GM18867 (cell line): ENCODE results near the gene FHOD1.

Experiments used
- ATAC-seq: cut with Tn5 transposase; IDR thresholded peaks from one replicate; pipeline ENCODE4 v1.9.1; 2021; ENCODE audit warnings: mild to moderate bottlenecking, moderate library complexity; ENCODE audit not compliant: unreplicated experiment

FHOD1 gene

DNA sequence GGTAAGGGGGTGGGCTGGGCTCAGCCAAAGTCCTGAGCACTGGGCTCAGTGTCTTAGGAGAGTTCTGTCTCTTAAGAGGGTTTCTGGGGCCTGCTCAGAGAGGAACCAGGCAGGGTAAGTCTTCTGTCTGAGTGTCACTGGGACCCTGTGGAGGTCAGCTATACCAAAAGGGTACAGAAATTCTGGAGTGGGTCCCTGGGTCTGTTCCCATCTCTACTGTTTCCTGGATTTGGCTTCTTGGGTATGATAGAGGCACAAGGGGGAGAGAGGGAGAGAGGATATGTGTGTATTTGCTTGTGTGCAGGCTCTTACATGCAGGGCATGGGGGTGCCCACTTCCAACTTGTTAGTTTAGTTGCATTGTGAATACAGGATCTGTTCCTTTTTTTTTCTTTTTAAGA is 53.7 kb downstream of the FHOD1 start:
- ATAC-seq = no peak

DNA sequence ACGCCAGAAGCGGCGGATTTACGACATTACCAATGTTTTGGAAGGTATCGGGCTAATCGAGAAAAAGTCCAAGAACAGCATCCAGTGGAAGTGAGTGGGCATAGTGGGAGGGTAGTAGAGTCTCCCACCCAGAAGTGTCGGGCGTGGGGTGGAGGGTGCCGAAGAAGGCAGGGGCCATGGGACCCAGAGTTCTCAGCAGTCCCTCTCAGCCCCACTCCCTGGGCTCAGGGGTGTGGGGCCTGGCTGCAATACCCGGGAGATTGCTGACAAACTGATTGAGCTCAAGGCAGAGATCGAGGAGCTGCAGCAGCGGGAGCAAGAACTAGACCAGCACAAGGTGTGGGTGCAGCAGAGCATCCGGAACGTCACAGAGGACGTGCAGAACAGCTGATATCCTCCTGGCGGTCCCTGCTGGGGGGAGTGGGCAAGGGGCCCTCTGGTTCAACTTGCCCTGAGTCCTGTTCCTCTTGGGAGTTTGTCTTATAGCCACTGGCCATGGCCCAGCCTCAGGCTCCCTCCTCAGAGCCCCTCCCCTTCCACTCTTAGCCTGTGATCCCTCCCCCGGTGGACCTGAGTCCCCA is 54.4 kb downstream of the FHOD1 start:
- no peak for ATAC-seq

DNA sequence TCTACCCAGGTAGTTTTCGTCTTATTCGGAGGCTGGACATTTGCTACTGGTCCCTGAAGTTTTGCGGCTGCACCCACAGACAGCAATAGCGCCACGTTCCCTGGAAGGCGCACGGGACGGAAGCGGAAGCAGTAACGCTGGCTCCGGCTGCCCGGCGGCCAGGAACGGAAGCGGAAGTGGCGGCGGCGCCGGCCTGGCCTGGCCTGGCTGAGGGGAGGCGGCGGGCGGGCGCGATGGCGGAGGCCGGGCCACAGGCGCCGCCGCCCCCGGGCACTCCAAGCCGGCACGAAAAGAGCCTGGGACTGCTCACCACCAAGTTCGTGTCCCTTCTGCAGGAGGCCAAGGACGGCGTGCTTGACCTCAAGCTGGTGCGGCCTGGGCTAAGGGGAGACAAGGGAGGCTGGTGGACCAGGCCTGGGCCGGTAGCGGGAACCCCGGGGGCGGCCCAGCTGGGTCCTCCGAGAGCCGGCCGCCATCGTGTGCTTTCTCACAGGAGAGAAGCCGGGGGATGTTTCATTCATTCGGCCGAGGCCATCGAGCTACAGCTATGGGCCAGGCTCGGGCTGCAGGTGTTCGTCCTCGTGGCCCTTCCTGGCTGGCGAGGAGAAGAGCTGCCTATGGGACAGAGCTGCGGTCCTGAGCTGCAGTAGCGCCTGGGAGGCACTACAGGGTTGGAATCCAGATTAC is 55.1 kb downstream of the FHOD1 start, which contains the start of gene E2F4:
Gene E2F4, plus strand, starts transcription at position 161 of the 687 bp plus-strand sequence. Its CDS starts 73 bp downstream, at position 234.
- peak; percentile 89 for ATAC-seq

DNA sequence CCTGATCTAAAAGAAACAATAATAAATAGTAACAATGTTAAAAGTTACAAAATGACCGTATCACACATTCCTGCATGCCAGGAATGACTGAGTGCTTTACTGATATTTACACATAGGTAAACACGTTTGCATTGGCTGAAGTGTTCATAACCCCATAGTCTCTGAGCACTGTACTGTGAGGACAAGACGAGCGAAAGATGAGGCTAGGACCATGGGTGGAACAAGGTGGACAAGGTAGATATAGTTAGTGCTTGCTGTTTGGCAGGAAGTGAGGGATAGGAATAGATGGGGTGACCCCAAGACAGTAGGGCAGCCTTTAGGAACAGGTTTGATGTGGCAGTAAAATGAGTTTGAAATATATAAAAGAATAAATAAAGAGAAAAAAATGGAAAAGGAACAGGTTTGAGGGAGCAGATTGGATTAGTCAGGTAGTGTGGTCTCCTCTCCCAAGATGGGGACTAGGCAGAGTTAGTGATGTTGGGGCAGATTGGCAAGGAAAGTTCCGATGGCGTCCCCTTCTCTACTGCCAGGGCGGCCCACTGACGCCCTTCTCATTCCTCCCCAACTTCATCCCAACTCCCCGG is 55.8 kb downstream of the FHOD1 start:
- no peak for ATAC-seq

DNA sequence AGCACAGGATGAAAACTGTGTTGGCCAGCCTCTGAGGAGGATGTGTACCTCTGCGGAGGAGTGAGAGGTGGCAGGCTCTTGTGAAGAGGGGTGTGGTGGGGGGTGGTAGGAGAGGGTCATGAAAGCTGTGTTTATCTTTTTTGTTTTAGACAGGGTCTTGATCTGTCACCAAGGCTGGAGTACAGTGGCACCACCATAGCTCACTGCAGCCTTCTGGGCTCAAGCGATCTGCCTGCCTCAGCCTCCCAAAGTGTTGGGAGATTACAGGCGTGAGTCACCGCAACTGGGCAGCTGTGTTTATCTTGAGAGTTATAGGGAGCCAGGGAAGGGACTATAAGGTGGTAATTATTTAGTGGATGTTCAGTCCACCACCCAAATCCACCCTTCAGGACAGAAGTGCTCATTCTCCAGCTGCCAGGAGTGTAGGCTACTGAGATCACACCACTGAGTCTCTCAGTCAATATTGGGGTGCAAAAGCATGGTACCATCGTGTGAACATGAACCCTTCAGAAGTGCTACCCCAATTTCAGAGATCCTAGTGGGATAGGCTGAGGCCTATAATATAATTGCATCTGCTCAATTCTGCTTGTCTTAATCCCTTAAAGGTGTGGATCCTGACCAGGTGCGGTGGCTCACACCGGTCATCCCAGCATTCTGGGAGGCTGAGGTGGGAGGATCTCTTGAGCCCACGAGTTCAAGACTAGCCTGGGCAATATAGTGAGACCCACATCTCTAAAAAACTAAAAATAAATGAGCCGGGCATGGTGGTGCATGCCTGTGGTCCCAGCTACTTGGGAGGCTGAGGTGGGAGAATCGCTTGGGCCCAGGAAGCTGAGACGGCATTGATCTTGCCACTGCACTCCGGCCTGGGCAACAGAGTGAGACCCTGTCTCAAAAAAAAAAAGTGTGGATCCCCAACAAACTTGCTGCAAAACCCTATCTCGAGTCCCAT is 56.6 kb downstream of the FHOD1 start:
- no peak for ATAC-seq

DNA sequence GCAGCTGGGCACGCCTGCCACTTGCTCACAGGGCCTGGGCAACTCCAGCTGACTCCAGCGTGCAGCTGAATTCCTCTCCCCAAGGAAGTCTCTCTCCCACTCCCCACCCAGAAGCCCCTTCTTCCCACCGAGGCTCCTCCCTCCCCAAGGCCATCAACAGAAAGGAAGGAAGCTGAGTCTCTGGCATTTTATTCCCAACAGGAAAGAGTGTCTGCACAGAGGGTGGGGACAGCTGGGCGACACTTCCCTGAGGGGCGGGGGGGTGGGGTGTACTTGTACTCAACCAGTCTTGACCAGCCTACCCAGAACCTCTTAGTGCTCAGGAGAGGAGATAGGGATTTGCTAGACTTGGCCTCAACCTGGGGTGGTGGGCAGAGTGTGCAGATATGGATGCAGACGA is 57.2 kb downstream of the FHOD1 start, which contains the start of gene EXOC3L1:
Gene EXOC3L1, minus strand, starts transcription at position 96 of the 400 bp plus-strand sequence. CDS start 460 bp downstream, outside the sequence.
- ATAC-seq = no peak

DNA sequence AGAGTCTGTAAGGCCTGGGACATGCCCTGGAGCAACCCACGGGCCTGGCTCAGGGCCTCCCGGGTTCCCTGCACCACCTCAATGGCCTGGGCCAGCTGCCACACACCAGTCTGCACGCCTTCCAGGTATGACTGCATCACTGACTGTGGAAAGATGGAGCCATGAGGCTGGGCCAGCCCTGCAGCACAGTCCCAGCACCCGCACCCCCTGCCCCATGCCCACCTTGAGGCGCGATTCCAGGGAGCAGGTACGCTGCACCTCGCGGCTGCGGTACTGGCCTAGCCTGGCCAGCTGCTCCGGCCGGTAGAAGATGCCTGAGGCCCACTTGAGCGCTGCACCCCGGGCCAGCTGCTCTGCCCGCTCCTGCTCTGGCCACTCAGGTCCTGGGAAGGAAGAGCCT is 58.5 kb downstream of the FHOD1 start:
- no peak for ATAC-seq

DNA sequence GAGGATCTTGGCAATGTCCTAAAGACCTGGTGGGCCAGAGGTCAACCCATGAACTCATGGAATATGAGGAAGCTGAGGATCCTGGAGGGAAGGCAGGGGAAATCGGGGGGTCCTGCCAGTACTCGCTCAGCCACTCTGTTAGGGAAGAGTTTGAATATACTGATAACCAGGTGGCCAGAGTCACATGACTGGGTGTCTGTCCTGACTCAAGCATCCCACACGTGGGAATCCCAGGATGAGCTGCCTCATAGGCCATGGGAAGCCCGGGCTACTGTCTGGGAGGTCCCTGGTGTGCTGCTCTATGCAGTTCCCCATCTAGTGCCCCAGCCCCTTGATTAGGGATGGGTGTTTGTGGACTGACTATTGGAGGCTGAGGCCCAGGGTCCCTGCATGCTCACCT is 59.0 kb downstream of the FHOD1 start:
- ATAC-seq = no peak

DNA sequence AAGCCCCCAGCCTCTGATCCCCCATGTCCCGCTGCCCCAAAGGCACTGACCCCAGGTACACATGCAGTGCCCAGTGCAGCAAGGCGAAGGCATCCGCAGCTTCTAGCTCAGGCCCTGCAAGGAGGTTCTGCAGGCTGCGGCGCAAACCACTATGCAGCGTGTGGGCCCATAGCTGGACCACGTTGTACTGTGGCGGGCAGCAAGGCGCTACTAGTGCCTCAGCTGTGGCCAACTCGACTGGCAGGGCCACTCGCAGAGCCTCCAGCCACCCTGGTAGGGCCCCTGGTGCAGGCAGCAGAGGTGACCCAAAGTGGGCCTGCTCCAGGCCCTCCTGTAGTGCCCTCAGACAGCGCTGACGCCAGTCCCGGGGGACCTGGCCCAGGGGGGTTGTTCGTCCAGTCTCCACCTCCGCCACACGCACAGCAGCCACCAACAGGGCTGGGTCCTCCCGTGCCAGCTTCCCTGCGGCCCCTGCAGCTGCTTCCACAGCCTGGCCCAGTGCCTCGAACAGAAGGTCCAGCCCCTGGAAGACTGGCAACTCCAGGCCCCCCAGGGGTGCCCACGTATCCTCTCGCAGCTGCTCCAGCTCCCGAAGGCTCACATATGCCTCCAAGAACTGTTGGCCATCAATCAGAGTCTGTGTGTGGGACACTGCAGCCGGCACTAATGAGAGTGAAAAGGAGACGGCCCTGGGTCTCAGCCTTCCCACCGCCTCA is 59.9 kb downstream of the FHOD1 start:
- ATAC-seq = no peak

DNA sequence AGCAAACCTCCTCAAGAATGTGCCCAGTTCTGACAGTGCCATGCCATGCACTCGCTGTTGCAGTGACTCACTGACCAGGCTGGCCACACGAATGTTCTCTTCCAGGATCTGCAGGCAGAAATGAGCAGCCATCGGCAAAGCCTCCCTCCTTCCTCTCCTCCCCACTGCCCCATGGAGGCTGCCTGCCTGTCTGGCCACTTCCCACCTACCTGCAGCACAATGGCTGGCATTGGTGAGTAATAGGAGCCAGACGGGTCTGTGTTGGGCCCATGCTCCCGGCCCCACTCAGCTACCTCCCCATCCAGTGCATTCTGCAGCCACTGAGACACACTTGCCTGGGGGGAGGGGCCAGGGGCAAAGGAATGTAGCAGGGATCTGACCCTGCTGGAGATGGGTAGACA is 60.7 kb downstream of the FHOD1 start:
- ATAC-seq = no peak

DNA sequence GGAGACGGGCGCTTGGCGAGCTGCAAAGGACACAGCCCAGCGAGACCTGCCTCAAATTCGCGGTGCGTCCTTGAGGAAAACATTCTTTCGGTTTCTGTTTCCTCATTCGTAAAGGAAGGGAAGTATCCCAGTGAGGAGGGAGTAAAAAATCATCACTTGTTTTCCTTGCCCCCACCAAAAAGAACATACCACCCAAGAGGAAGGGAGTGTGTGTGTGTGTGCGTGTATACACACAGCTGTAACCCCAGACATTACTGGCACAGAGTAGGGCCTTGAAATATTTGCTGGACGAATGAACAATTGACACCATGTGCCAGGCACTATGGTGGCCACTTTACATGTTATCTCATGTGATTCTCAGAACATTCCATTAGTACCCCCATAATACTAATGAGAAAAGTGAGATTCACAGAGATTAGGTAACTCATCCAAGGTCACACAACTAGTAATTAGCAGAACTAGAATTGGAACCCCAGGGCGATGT is 61.6 kb downstream of the FHOD1 start:
- no peak for ATAC-seq

DNA sequence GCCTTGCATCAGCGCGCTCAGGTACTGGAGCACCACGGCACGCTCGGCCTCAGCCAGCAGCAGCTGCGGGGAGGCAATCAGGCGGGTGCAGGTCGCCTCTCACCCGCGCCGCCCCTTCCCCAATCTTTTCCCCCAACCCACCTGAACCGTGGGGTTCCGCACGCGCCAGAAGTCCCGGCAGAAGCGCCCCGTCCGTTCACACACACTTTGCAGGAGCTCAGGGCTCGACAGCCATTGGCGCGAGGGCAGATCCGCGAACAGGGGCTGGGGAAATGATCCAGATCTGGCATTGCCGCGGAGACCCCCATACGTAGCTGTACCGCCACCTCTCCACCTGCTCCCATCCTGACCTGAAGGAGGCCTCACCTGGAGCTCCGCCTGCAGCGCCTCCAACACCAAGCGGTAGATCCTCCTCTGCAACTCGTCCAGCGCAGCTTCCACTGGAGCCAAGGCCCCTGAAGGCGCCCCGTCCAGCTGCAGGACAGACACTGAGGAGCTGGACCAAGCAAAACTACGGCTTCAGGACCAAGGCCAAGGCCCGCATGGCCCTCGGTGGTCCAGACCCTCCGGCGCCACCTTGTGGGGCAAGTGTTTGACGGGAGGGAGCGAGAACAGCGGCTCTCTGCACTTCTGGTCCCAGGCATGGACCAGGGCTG is 62.2 kb downstream of the FHOD1 start:
- peak; percentile 21 for ATAC-seq

DNA sequence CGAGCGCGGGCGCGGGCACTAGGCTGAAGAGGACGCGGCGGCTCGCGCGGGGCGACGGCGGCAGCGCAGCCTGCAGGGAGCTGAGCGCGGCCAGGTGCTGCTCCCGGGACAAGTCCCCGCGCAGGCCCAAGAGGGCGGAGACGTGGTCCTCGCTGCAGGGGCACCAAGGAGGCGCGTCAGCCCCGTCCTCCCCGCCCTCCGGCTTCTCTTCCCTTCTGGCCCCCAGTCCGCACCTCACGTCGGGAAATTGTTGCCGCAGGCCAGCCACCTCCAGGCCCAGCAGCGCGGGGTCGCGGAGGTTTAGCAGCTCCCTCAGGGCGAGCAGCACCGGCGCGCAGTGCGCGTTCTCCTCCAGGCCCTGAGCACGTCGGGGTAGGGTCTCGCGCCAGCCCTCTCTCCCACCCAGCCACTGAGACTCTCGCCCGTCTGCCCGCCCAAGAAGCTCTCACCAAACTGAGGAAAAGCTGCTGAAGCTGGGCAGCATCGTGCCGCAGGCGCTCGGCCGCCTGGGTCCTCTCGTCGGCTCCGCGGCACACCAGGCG is 62.8 kb downstream of the FHOD1 start:
- ATAC-seq = peak; percentile 4

DNA sequence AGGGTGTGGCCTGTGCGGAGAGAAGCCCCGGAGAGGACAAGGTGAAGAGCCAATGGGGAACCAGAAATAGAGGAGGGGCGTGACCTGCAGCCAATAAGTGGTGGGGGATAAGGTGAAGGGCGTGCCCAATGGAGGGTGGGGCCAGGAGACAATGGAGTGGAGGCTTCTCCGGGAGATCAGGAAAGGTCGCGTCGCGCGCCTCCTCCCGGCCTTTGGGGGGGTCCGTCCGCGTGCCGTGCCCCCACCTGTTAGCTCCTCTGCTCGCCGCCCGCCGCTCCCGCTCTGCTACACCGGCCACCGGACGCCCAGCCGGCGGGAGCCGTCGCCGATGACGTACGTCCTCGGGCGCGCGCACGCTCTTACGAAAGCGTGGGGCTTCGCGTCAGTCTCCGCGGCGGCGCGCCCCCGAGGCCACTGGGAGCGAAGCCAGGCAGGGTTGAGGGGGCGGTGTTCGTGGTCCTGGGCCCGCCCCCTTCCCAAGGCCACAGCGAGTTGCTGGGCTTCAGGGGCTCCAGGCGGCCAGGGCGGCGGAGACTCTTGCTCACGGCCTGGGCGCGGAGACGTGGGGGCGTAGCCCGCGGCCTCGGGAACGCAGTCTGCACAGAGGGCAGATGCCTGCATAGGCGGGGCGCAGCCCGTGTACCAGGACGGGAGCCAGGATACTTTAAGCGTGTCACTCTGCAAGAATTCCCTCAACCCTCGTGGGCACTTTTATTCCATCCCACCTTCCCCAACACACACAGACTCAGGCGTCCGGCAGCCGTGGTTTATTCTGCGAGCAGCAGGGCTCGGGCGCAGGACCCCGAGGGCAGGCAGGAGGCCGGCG is 63.4 kb downstream of the FHOD1 start, which contains the start of gene MATCAP1:
Gene MATCAP1, minus strand, starts transcription at position 337 of the 826 bp plus-strand sequence. CDS start 3,353 bp downstream, outside the sequence.
- peak; percentile 89 for ATAC-seq

DNA sequence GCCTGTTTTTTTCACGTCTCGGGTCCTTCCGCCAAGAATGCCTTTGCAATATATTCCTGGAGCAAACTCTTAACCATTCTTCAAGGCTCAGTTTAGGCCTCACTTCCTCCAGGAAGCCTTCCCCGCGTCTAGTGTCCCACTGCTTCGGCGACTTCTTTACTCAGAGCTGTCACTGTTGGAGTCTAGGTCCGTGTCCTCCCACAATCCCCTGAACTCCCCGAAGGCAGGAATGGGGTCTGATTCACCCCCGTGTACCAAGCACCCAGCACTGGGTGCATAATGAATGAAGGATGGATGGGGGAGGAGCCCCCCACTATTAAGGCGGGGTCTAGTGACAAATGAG is 64.0 kb downstream of the FHOD1 start:
- no peak for ATAC-seq

DNA sequence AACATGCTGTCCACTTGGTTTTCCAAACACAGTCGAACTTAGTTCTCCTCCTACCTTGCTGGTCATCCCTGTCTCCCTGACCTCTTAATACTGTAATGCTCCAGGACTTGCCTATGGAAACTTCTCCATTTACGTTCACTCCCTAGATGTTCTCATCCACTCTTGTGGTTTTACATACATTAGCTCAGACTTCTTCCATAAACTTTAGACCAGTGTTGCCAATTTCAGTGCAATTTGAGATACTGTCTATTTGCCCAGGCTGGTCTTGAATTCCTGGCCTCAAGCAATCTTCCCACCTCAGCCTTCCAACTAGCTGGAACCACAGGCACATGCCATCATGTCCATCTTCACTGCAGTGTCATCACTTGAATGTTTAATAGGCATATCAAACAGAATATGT is 65.0 kb downstream of the FHOD1 start:
- no peak for ATAC-seq

DNA sequence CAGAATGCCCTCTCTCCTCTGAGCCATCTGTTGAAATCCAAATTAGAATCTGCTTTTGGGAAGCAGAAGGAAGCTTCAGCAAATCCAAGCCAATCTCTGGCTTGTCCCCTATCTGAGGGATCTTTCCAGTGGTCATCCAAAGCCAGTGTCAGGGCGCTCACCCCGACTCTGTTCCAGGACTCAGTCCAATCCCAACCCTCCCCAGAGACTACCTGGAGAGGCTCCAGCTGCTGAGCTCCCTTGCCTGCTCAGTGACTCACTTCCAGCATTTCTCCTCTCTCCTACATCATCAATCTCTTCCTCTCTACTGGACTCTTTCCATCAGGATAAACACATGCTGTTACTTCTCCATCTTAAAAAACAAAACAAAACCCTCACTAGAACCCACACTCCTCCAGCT is 65.9 kb downstream of the FHOD1 start:
- ATAC-seq = no peak

DNA sequence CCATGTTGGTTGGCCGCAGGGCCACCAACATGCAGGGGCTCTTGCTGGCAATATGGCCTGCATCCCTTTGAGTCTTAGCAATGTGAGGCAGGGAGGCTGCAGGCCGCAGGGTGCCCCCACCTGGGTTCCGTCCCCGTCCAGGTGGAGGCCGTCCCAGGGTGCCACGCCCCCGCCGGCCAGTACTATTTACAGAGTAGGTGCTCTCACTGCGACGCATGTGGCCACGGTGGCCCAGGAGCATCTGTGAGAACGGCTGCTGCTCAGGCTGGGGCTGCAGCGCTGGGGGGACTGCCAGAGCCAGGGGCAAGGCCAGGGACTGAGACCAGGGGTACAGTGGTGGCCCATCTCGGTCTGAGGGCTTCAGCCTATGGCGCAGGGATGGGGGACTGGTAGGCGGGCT is 67.1 kb downstream of the FHOD1 start:
- no peak for ATAC-seq
